Transverse colon (tissue), 4 donors: ENCODE results near the gene PCGF1. TPM values are rescaled to one million over a fixed set of nuclear protein-coding genes. Genes with fewer than 3 reads are reported as not detected.
"Not testable (repeated sequence)": the region's sequence is repeated elsewhere in the genome, so short reads cannot be mapped to it uniquely, and the experiment has no call there.

Experiments
- DNase-seq: peaks from one replicate; pipeline ENCODE4 v3.0.0-alpha.2; 2019
- H3K27ac ChIP-seq, 4 donors: fragments of 200-600 bp; sonication (generic); 2 replicates each; pipeline ENCODE4 v1.5.1; 2016 to 2018; ENCODE audit warnings: inconsistent platforms in 4 of 4
- H3K27me3 ChIP-seq: fragments of 200-600 bp; sonication (generic); 2 replicates; pipeline ENCODE4 v1.5.1; 2017; ENCODE audit warnings: inconsistent platforms
- H3K36me3 ChIP-seq, 4 donors: fragments of 200-600 bp; sonication (generic); 2 replicates each; pipeline ENCODE4 v1.5.1; 2017 to 2019; ENCODE audit warnings: inconsistent platforms in 4 of 4
- H3K4me1 ChIP-seq, 4 donors: fragments of 200-600 bp; sonication (generic); 2 replicates each; pipeline ENCODE4 v1.5.1; 2017 to 2020; ENCODE audit warnings: inconsistent platforms in 4 of 4
- H3K4me3 ChIP-seq, 4 donors: fragments of 200-600 bp; sonication (generic); 1 replicate in 1 of 4; 2 replicates in 3 of 4; pipeline versions ENCODE4 v1.5.1 to v1.6.1; 2017 to 2019; ENCODE audit warnings: inconsistent platforms in 4 of 4
- H3K9me3 ChIP-seq, 2 donors: fragments of 200-600 bp; sonication (generic); 2 replicates each; pipeline ENCODE4 v1.5.1; 2017 to 2019; ENCODE audit warnings: inconsistent platforms in 2 of 2
- EP300 ChIP-seq: sonication (generic); formaldehyde crosslinking; IDR thresholded peaks from one replicate; pipeline ENCODE4 v1.6.1; 2017; ENCODE audit warnings: antibody characterized with exemption, low read depth
- POLR2A ChIP-seq: fragments of 450-650 bp; IDR thresholded peaks from one replicate; pipeline ENCODE4 v1.6.1; 2016; ENCODE audit warnings: antibody characterized with exemption, mild to moderate bottlenecking, moderate library complexity
- POLR2AphosphoS5 ChIP-seq, 3 donors: sonication (generic); formaldehyde crosslinking; IDR thresholded peaks; one replicate each; pipeline ENCODE4 v1.6.1; 2016; ENCODE audit warnings: antibody characterized with exemption in 3 of 3
- WGBS, 2 donors: methylation state at CpG; one replicate each; pipeline ENCODE4 v1.1.5; 2018; ENCODE audit warnings: low coverage in 1 of 2; 5-methylcytosine and 5-hydroxymethylcytosine counted together
- in situ Hi-C, 4 donors: fragments of 200-750 bp; cut with MboI; loops; one replicate each; pipeline versions ENCODE4 v1.15.0 to v1.15.1; 2017; ENCODE audit warnings: low sequenced_read_pairs in 3 of 4, low pct_ligation_motif_present in 1 of 4, low pct_unique_long_range_greater_than_20kb in 1 of 4
- intact Hi-C: fragments of 100-400 bp; cut with DNase I; formaldehyde crosslinking; loops from one replicate; pipeline ENCODE4 v1.15.1; 2023; ENCODE audit warnings: low total_unique reads
- total RNA-seq, 4 donors: library from RNA; depleted of rRNA; stranded (reverse); fragments of >200 nt; gene quantifications; one replicate each; pipeline ENCODE4 v1.1.0, GENCODE V29; 2016
- TF ChIP-seq, protein P1 (sequence below), 5 experiments: fragments of 200-600 bp in 3 of 5; fragments of 450-650 bp in 2 of 5; sonication (generic) in 3 of 5; IDR thresholded peaks; 1 replicate in 2 of 5; 2 replicates in 3 of 5; pipeline ENCODE4 v1.5.1; 2016 to 2017; ENCODE audit warnings: antibody characterized with exemption in 5 of 5, inconsistent platforms in 3 of 5, mild to moderate bottlenecking in 2 of 5, moderate library complexity in 1 of 5

PCGF1 gene
- total RNA-seq, 4 donors from 2014 or later = 3.7 to 23.9 (median 19.3) TPM

DNA sequence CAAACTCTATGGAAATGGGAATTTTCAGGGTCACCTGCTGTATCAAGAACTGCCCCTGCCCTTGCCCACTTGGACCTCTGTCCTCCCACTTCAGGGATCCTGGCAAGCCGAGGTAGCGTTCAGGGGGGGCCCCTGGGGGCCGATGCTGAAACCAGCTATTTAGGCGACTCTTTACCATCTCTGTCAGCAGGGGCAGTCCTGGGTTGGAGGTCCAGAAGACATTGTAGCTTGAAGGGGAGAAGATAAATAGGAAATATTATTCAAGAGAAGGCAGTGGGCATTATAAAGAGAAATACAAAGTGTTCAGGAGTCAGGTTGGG lies 44.7 kb downstream of the PCGF1 start:
- H3K9me3 ChIP-seq = no peaks in the 10 kb centered on the region
- no peaks in the 10 kb centered on the region for H3K36me3 ChIP-seq
- H3K27me3 ChIP-seq = no peaks in the 10 kb centered on the region
- no peak for DNase-seq
- TF ChIP-seq POLR2AphosphoS5 (IDR thresholded peaks at IDR 0.05) (no peak), POLR2A (no peak)
- intact Hi-C loops (no loop called here), in situ Hi-C loops (no loop called here)
- H3K4me3 ChIP-seq = no peak overlapping the region
- peaks cover 13 to 28% (median 23%) of the 10 kb centered on the region in 4 donors for H3K4me1 ChIP-seq
- no peak overlapping the region for H3K27ac ChIP-seq
- WGBS, 2 donors = 70 to 87% methylated on average over 4 of the region's 4 CpGs

DNA sequence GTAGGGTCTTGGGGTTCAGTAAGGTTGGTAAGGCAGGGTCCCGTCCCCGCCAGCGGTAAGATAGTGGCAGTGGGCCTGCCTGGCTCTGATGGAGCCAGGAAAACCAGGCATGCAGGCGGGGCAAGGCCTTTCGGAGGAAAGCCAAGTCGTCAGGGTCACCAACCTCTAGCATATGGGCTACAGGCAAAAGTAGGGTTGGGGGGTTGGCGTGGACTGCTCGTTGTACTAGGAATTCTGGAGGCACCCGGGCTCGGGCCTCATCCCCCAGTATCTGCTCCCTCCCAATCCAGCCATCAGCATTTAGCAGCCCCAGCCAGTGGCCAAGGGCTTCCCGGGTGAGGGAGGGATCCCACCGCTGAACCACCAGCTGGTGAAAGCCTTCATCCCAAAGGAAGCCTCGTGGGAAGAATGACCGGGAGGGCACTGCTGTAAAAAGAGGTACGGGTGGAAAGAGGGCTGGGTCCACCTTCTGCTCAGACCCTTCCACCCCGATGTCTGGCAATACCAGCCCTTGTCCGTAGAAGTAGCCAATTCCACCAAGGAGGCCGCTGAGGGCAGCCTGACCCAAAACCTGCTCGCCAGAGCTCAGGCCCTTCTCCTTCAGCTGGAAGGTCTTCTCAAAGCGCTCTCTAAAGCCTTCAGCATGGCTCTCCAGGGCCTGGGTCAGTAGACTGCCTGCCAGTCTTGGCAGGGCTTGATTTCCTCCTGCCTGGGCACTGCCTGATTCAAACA lies 45.3 kb downstream of the PCGF1 start:
- Histone ChIP-seq H3K27me3 (no peaks in the 10 kb centered on the region), H3K4me1 (peaks cover 13 to 28% (median 24%) of the 10 kb centered on the region in 4 donors), H3K9me3 (no peaks in the 10 kb centered on the region), H3K4me3 (no peak overlapping the region), H3K36me3 (no peaks in the 10 kb centered on the region), H3K27ac (no peak overlapping the region)
- 87% methylated on average over 15 of the region's 20 CpGs; no CpG with 5 or more reads in 1 of the 2 donors for WGBS, 2 donors
- in situ Hi-C loops (no loop called here), intact Hi-C loops (no loop called here)
- TF ChIP-seq, protein P1, sequence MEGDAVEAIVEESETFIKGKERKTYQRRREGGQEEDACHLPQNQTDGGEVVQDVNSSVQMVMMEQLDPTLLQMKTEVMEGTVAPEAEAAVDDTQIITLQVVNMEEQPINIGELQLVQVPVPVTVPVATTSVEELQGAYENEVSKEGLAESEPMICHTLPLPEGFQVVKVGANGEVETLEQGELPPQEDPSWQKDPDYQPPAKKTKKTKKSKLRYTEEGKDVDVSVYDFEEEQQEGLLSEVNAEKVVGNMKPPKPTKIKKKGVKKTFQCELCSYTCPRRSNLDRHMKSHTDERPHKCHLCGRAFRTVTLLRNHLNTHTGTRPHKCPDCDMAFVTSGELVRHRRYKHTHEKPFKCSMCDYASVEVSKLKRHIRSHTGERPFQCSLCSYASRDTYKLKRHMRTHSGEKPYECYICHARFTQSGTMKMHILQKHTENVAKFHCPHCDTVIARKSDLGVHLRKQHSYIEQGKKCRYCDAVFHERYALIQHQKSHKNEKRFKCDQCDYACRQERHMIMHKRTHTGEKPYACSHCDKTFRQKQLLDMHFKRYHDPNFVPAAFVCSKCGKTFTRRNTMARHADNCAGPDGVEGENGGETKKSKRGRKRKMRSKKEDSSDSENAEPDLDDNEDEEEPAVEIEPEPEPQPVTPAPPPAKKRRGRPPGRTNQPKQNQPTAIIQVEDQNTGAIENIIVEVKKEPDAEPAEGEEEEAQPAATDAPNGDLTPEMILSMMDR (IDR thresholded peaks at IDR 0.05) = no peak
- TF ChIP-seq POLR2AphosphoS5 (IDR thresholded peaks at IDR 0.05) (no peak), EP300 (no peak)
- DNase-seq = no peak

DNA sequence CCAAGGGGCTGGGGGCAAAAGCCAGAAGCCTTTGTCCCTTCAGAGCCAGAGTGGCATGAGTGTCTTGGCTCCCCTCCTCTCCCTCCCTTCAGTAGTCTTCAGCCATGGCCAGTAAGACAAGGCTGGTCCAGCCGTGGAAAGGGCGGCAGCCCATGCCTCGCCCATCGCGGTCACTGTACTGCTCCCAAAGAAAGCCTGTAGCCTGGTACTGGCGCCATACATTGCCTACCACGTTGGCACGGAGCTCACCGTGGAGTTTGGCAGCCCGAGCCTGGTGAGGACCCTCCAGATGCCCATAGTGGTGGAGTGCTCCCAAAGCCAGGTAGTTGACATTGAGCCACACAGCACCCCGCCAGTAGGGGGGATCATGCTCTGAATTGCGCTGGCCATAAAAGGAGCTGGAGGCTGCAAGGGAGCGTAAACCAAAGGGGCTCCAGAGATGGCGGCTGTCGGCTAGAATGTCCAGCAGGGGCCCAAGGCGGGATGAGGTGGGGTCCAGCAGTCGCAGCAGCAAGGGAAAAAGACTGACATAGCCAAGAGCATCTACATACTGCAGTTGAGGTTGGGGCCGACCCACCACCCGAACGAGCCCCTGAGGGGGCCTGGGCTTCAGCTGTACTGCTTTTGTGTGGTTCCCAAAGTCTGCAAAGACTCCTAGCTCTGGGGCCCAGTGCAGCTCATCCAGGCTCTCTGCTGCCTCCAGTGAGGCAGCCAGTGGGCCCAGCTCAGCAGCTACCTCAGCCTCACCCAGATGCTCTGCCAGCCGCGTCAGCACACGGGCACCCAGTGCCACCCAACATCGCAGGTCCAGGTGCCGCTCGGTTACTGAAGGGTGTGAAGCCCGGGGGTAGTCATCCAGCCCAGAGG lies 46.1 kb downstream of the PCGF1 start:
- no peak for DNase-seq
- 89 to 100% methylated on average over 8 to 24 of the region's 27 CpGs for WGBS, 2 donors
- H3K4me1 ChIP-seq = peaks cover 21 to 36% (median 30%) of the 10 kb centered on the region in 4 donors

DNA sequence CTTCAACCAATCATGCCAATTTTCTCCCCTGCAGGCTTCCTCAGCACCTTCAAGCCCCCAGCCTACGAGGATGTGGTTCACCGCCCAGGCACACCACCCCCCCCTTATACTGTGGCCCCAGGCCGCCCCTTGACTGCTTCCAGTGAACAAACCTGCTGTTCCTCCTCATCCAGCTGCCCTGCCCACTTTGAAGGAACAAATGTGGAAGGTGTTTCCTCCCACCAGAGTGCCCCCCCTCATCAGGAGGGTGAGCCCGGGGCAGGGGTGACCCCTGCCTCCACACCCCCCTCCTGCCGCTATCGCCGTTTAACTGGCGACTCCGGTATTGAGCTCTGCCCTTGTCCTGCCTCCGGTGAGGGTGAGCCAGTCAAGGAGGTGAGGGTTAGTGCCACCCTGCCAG lies 47.3 kb downstream of the PCGF1 start:
- intact Hi-C loops = not testable (repeated sequence)
- peaks cover 30 to 42% (median 35%) of the 10 kb centered on the region in 4 donors for H3K4me1 ChIP-seq
- 72% methylated on average over 10 of the region's 10 CpGs; no CpG with 5 or more reads in 1 of the 2 donors for WGBS, 2 donors

More for the DNA sequence above, 46.1 kb downstream of the PCGF1 start:
- Histone ChIP-seq H3K9me3 (no peaks in the 10 kb centered on the region), H3K36me3 (no peaks in the 10 kb centered on the region), H3K27ac (no peak overlapping the region), H3K27me3 (no peaks in the 10 kb centered on the region), H3K4me3 (no peak overlapping the region)
- TF ChIP-seq, protein P1 (IDR thresholded peaks at IDR 0.05) = no peak
- in situ Hi-C loops (no loop called here), intact Hi-C loops (no loop called here)

DNA sequence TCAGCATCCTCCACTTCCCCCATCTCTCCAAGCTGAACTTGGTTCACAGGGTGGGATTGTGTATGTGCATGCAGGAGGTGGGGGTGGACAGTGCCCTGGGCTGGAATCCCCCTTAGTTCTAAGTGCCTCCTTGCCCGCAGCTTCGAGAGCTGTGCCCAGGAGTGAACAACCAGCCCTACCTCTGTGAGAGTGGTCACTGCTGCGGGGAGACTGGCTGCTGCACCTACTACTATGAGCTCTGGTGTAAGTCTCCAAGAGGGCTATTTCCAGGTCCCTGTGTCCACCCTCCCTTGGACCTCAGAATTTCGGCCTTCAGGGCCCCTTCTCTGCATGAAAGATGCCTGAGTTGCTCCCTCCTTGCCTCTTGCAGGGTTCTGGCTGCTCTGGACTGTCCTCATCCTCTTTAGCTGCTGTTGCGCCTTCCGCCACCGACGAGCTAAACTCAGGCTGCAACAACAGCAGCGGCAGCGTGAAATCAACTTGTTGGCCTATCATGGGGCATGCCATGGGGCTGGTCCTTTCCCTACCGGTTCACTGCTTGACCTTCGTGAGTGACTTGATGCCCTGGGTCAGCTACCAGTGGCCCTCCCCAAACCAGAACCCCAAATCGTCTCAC lies 47.9 kb downstream of the PCGF1 start:
- H3K9me3 ChIP-seq, H3K27ac ChIP-seq, H3K36me3 ChIP-seq, intact Hi-C loops, in situ Hi-C loops, H3K4me3 ChIP-seq, H3K27me3 ChIP-seq, DNase-seq: not testable (repeated sequence)
- WGBS, 2 donors = 72 to 92% methylated on average over 5 to 13 of the region's 13 CpGs
- H3K4me1 ChIP-seq = peaks cover 29 to 42% (median 35%) of the 10 kb centered on the region in 4 donors

More for the DNA sequence above, 47.3 kb downstream of the PCGF1 start:
- H3K9me3 ChIP-seq, H3K27me3 ChIP-seq, H3K4me3 ChIP-seq, H3K27ac ChIP-seq, H3K36me3 ChIP-seq, in situ Hi-C loops, DNase-seq: not testable (repeated sequence)
